ENCODE data around the gene CENPV.

DNA sequence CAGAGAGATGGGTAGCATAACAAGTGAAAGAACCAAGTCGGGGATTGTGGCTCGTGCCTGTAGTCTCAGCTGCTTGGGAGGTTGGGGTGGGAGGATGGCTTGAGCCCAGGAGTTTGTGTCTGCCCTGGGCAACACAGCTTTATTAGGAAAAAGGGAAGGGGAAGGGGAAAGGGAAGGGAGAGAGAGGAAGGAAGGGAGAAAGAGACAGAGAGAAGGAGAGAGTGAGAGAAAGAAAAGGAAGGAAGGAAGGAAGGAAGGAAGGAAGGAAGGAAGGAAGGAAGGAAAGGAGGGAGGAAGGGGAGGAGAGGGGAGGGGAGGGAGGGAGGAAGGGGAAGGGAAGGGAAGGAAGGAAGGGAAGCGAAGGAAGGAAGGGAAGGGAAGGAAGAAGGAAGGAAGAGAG is 33.3 kb downstream of the CENPV start:
- TF ChIP-seq, protein P1, sequence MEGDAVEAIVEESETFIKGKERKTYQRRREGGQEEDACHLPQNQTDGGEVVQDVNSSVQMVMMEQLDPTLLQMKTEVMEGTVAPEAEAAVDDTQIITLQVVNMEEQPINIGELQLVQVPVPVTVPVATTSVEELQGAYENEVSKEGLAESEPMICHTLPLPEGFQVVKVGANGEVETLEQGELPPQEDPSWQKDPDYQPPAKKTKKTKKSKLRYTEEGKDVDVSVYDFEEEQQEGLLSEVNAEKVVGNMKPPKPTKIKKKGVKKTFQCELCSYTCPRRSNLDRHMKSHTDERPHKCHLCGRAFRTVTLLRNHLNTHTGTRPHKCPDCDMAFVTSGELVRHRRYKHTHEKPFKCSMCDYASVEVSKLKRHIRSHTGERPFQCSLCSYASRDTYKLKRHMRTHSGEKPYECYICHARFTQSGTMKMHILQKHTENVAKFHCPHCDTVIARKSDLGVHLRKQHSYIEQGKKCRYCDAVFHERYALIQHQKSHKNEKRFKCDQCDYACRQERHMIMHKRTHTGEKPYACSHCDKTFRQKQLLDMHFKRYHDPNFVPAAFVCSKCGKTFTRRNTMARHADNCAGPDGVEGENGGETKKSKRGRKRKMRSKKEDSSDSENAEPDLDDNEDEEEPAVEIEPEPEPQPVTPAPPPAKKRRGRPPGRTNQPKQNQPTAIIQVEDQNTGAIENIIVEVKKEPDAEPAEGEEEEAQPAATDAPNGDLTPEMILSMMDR (IDR thresholded peaks at IDR 0.05): no peak
- no peak for TF ChIP-seq REST (IDR thresholded peaks at IDR 0.05; ENCODE audit: insufficient read depth in 1 of 2, low read depth in 2 of 2, low read length in 1 of 2)

Measured in Panc1 (cell line).